K562 (cell line): ENCODE data around the gene FYB1. TPM values are rescaled to one million over a fixed set of nuclear protein-coding genes. Genes with fewer than 3 reads are reported as not detected.

ENCODE experiments used
- ATAC-seq: fragments of 200-7000 bp; cut with Tn5 transposase; 3 replicates; pipeline ENCODE4 v1.9.1; 2020; ENCODE audit warnings: moderate library complexity
- BruUV-seq: library from RNA; stranded (reverse); fragments of 400-500 nt; replicated peaks from 2 replicates; lab custom pipeline; 2021; lab: Mats Ljungman, UMichigan
- CTCF ChIA-PET: fragments of 300-600 bp; formaldehyde crosslinking; extraction: SDS; loops from one replicate; lab custom pipeline; 2021; ENCODE audit warnings: low intra/inter-chr PET ratio; lab: Yijun Ruan, JAX
- POLR2A ChIA-PET: fragments of 300-600, 350-650 bp; sonication (Branson Sonifier 250); formaldehyde crosslinking; extraction: SDS; loops from one replicate; lab custom pipeline; 2021; ENCODE audit warnings: antibody characterized with exemption, inconsistent platforms; lab: Yijun Ruan, JAX
- DNase-seq, 4 experiments: peaks; one replicate each; pipeline versions ENCODE4 v3.0.0 to v3.0.0-alpha.2; 2011 to 2018; ENCODE audit warnings: low spot score in 3 of 4, mixed read lengths in 3 of 4; ENCODE audit errors: extremely low read depth in 1 of 4
- FAIRE-seq: peaks from 2 replicates; lab custom pipeline; 2011; peaks lifted over from hg19 to GRCh38; lab: Jason Lieb, UNC
- H2AFZ ChIP-seq: 2 replicates; pipeline ENCODE4 v1.6.0; 2011; ENCODE audit warnings: low read depth, low read length, control low read depth, inconsistent platforms
- H3K27ac ChIP-seq: fragments of 200-600 bp; 3 replicates; pipeline ENCODE4 v1.8.0; 2011; ENCODE audit warnings: low read depth, mild to moderate bottlenecking, control low read depth, inconsistent platforms, low read length, moderate library complexity, mixed read lengths; ENCODE audit errors: extremely low read depth
- H3K27me3 ChIP-seq, 2 experiments: fragments of 300-600 bp in 1 of 2; 2 replicates in 1 of 2; 3 replicates in 1 of 2; pipeline versions ENCODE4 v1.6.0 to v1.8.0; 2011; ENCODE audit warnings: inconsistent platforms in 2 of 2, low read length in 2 of 2, mild to moderate bottlenecking in 1 of 2, mixed read lengths in 1 of 2, moderate library complexity in 1 of 2; ENCODE audit not compliant: control insufficient read depth in 2 of 2, insufficient read depth in 2 of 2
- H3K36me3 ChIP-seq: fragments of 300-600 bp; 3 replicates; pipeline ENCODE4 v1.8.0; 2011; ENCODE audit warnings: mild to moderate bottlenecking, low read length, inconsistent platforms; ENCODE audit not compliant: control insufficient read depth, insufficient read depth
- H3K4me1 ChIP-seq, 2 experiments: fragments of 200-600 bp in 1 of 2; replicated peaks in 1 of 2; 2 replicates in 1 of 2; 3 replicates in 1 of 2; pipeline versions ENCODE4 v1.5.1 to v1.8.0; 2011; ENCODE audit warnings: inconsistent platforms in 2 of 2, low read length in 2 of 2, mild to moderate bottlenecking in 1 of 2, mixed read lengths in 1 of 2, moderate library complexity in 1 of 2; ENCODE audit not compliant: control insufficient read depth in 2 of 2, insufficient read depth in 2 of 2
- H3K4me2 ChIP-seq: 2 replicates; pipeline ENCODE4 v1.6.1; 2011; ENCODE audit warnings: low read length, control low read depth, inconsistent platforms, mixed read lengths; ENCODE audit not compliant: insufficient read depth
- H3K4me3 ChIP-seq: fragments of 200-600 bp; sonication (generic), shearing (Covaris generic); 2 replicates; pipeline ENCODE4 v1.5.1; 2016; ENCODE audit warnings: control low read depth, inconsistent platforms
- H3K79me2 ChIP-seq: fragments of 200-600 bp; 3 replicates; pipeline ENCODE4 v1.8.0; 2011; ENCODE audit warnings: low read length, inconsistent platforms; ENCODE audit not compliant: control insufficient read depth, insufficient read depth
- H3K9ac ChIP-seq, 2 experiments: 2 replicates each; pipeline versions ENCODE4 v1.6.0 to v1.6.1; 2011; ENCODE audit warnings: low read depth in 2 of 2, low read length in 2 of 2, control low read depth in 1 of 2, inconsistent platforms in 1 of 2, mild to moderate bottlenecking in 1 of 2, mixed read lengths in 1 of 2; ENCODE audit not compliant: insufficient read depth in 1 of 2
- H3K9me1 ChIP-seq: one replicate; pipeline ENCODE4 v1.6.0; 2011; ENCODE audit warnings: inconsistent platforms, mild to moderate bottlenecking, low read length, moderate library complexity; ENCODE audit not compliant: control insufficient read depth, insufficient read depth
- H3K9me3 ChIP-seq: replicated peaks from 2 replicates; pipeline ENCODE4 v1.5.1; 2011; ENCODE audit warnings: low read depth, low read length, inconsistent platforms; ENCODE audit not compliant: control insufficient read depth, insufficient read depth
- H4K20me1 ChIP-seq: replicated peaks from 2 replicates; pipeline ENCODE4 v1.6.1; 2011; ENCODE audit warnings: low read length, inconsistent platforms, mixed read lengths; ENCODE audit not compliant: control insufficient read depth, insufficient read depth
- ETS1 ChIP-seq: conservative IDR thresholded peaks from 2 replicates; pipeline ENCODE4 v1.6.1; 2011; ENCODE audit warnings: low read depth, mild to moderate bottlenecking, low read length; ENCODE audit not compliant: control insufficient read depth
- FOXK1 ChIP-seq: sonication (generic); formaldehyde crosslinking; IDR thresholded peaks from 2 replicates; pipeline ENCODE4 v1.8.0; 2022; ENCODE audit warnings: missing genetic modification reagents, mild to moderate bottlenecking, borderline replicate concordance
- HMGN3 ChIP-seq: IDR thresholded peaks from 2 replicates; pipeline ENCODE4 v1.6.1; 2011; ENCODE audit warnings: borderline replicate concordance, low read depth, mild to moderate bottlenecking, mixed read lengths, low read length; ENCODE audit not compliant: insufficient read length; ENCODE audit errors: extremely low read depth
- MAX ChIP-seq: sonication (generic); formaldehyde crosslinking; IDR thresholded peaks from 2 replicates; pipeline ENCODE4 v1.9.0; 2022; ENCODE audit warnings: mild to moderate bottlenecking, missing genetic modification reagents
- MEF2A ChIP-seq: IDR thresholded peaks from 2 replicates; pipeline ENCODE4 v1.6.1; 2011; ENCODE audit warnings: low read depth, mild to moderate bottlenecking, low read length, moderate library complexity; ENCODE audit not compliant: control insufficient read depth
- ZNF511 ChIP-seq: sonication (generic); formaldehyde crosslinking; IDR thresholded peaks from 2 replicates; pipeline ENCODE4 v1.8.0; 2022; ENCODE audit warnings: mild to moderate bottlenecking, missing genetic modification reagents
- WGBS: fragments of 100-300 bp; shearing (Covaris generic); methylation state at CpG from one replicate; pipeline ENCODE4 v1.1.6; 2016; ENCODE audit warnings: low coverage, mixed read lengths; ENCODE audit not compliant: insufficient coverage; ENCODE audit errors: missing lambda C conversion rate; 5-methylcytosine and 5-hydroxymethylcytosine counted together
- in situ Hi-C: fragments of 300-500 bp; cut with MboI; formaldehyde crosslinking; loops from 4 replicates; pipeline ENCODE4 v1.15.0; 2018; ENCODE audit warnings: inconsistent platforms, mixed read lengths
- intact Hi-C: fragments of 100-400 bp; cut with micrococcal nuclease; formaldehyde crosslinking; loops from 2 replicates; pipeline ENCODE4 v1.14.2; 2022
- polyA plus RNA-seq, 8 experiments: library from polyadenylated mRNA; depleted of rRNA in 4 of 8; stranded (reverse) in 5 of 8; unstranded in 3 of 8; fragments of >200 nt; fragmentation: Nextera tagmentation in 2 of 8; fragmentation: Illumina TruSeq in 1 of 8; extraction: Ambion mirVana in 2 of 8; extraction: Trizol in 1 of 8; gene quantifications; 2 replicates each; pipeline versions ENCODE4 v1.2.1 to v1.2.3, GENCODE V29; 2011 to 2014; ENCODE audit warnings: inconsistent platforms in 1 of 8, missing spikeins in 1 of 8
- total RNA-seq, 7 experiments: library from RNA; depleted of rRNA in 6 of 7; stranded (reverse); fragments of >200 nt in 6 of 7; fragmentation: Illumina TruSeq in 2 of 7; extraction: Trizol in 2 of 7; gene quantifications; 2 replicates each; pipeline versions ENCODE4 v1.2.1 to v1.2.3, GENCODE V29; 2011 to 2021; ENCODE audit warnings: low replicate concordance in 1 of 7

The FYB1 gene
- total and polyA plus RNA-seq, 9 of the 15 experiments (the other 6 are each of a cell fraction or from before 2014, with no cell fraction given) = 4.7 to 31.5 (median 9.7) TPM

- no peaks in the 10 kb centered on the region for H3K36me3 ChIP-seq
- H3K4me1 ChIP-seq = peaks cover 0 to 1% of the 10 kb centered on the region in 2 experiments; a peak in 3 of 5 replicates
- H4K20me1 ChIP-seq = no peaks in the 10 kb centered on the region
- H3K27me3 ChIP-seq = no peaks in the 10 kb centered on the region
- in situ Hi-C loops (no loop called here), intact Hi-C loops (no loop called here)
- DNase-seq = no peak
- CTCF ChIA-PET = interaction anchor here (0.6 kb wide), 1 partner anchor 10 kb away, joined by 3 read pairs; no protein-coding TSS in a partner anchor
- 40% methylated on average over 3 of the region's 3 CpGs for WGBS
- H3K4me3 ChIP-seq = no peak overlapping the region
- H3K4me2 ChIP-seq = no peak overlapping the region
- TF ChIP-seq ETS1 (no peak), FOXK1 (CRISPR knock-in tag) (no peak), ZNF511 (CRISPR knock-in tag) (no peak), MAX (CRISPR knock-in tag) (no peak), HMGN3 (no peak), MEF2A (no peak)
- TF ChIP-seq, all 486 proteins: peak for 0
- peak overlapping the region; percentile 60; the same call in 1 of the 2 replicates for H2AFZ ChIP-seq
- H3K9me3 ChIP-seq = no peaks in the 10 kb centered on the region
- FAIRE-seq = no peak
- no TSS peak for BruUV-seq
- no peaks in the 10 kb centered on the region for H3K79me2 ChIP-seq
- POLR2A ChIA-PET = interaction anchor here (1.2 kb wide), 1 partner anchor 36 kb away, joined by 3 read pairs; no protein-coding TSS in a partner anchor
- no peak overlapping the region for H3K27ac ChIP-seq
- peak; percentile 60 for ATAC-seq
- no peak overlapping the region for H3K9ac ChIP-seq
- no peaks in the 10 kb centered on the region for H3K9me1 ChIP-seq
Observed at GRCh38 chr5:39108987-39109386, 110.4 kb downstream of the FYB1 start.
